GM06990 (cell line): ENCODE measurements around the gene FLNB.
A peak's percentile ranks its signal among the peaks of the same experiment; 100 is the strongest.

Experiments
- DNase-seq: peaks from one replicate; pipeline ENCODE4 v3.0.0-alpha.2; 2011; ENCODE audit not compliant: insufficient read length; ENCODE audit errors: extremely low read depth
- H3K27me3 ChIP-seq: replicated peaks from 2 replicates; pipeline ENCODE4 v1.6.0; 2011; ENCODE audit warnings: low read length; ENCODE audit not compliant: control insufficient read depth, insufficient read depth
- H3K36me3 ChIP-seq: 2 replicates; pipeline ENCODE4 v1.5.1; 2011; ENCODE audit warnings: low read length; ENCODE audit not compliant: control insufficient read depth, insufficient read depth
- H3K4me3 ChIP-seq: replicated peaks from 2 replicates; pipeline ENCODE4 v1.5.1; 2011; ENCODE audit warnings: low read depth, mild to moderate bottlenecking, control low read depth, low read length
- CTCF ChIP-seq: IDR thresholded peaks from 2 replicates; pipeline ENCODE4 v1.5.1; 2011; ENCODE audit warnings: low read length, control low read depth, mild to moderate bottlenecking, inconsistent platforms; ENCODE audit not compliant: insufficient read depth, poor library complexity, severe bottlenecking

Gene FLNB

GRCh38 chr3:58085616-58086015 is 77.4 kb downstream of the FLNB start:
- DNase-seq = peak; percentile 26
- Histone ChIP-seq H3K4me3 (no peak overlapping the region), H3K36me3 (no peaks in the 10 kb centered on the region), H3K27me3 (no peaks in the 10 kb centered on the region)
- TF ChIP-seq CTCF = no peak

- Histone ChIP-seq H3K4me3 (no peak overlapping the region), H3K36me3 (no peaks in the 10 kb centered on the region), H3K27me3 (no peaks in the 10 kb centered on the region)
- no peak for TF ChIP-seq CTCF
- no peak for DNase-seq
Measured at GRCh38 chr3:58088501-58088900, 80.3 kb downstream of the FLNB start.

GRCh38 chr3:58090351-58090750 is 82.1 kb downstream of the FLNB start:
- TF ChIP-seq CTCF = no peak
- no peaks in the 10 kb centered on the region for H3K36me3 ChIP-seq

GRCh38 chr3:58092521-58092920 is 84.3 kb downstream of the FLNB start:
- TF ChIP-seq CTCF = no peak
- Histone ChIP-seq H3K4me3 (no peak overlapping the region), H3K36me3 (no peaks in the 10 kb centered on the region), H3K27me3 (no peaks in the 10 kb centered on the region)
- DNase-seq = no peak

More at GRCh38 chr3:58090351-58090750, 82.1 kb downstream of the FLNB start:
- no peak overlapping the region for H3K4me3 ChIP-seq
- DNase-seq = no peak
- H3K27me3 ChIP-seq = no peaks in the 10 kb centered on the region

GRCh38 chr3:58093574-58094195 is 85.5 kb downstream of the FLNB start:
- no peak for TF ChIP-seq CTCF
- Histone ChIP-seq H3K27me3 (no peaks in the 10 kb centered on the region), H3K4me3 (no peak overlapping the region), H3K36me3 (no peaks in the 10 kb centered on the region)
- no peak for DNase-seq

- no peak for TF ChIP-seq CTCF
- Histone ChIP-seq H3K36me3 (no peaks in the 10 kb centered on the region), H3K27me3 (no peaks in the 10 kb centered on the region), H3K4me3 (no peak overlapping the region)
- no peak for DNase-seq
Measured at GRCh38 chr3:58094657-58095056, 86.4 kb downstream of the FLNB start.
